Kidney (tissue), 14 donors: Measurements from ENCODE around the gene OR5K2. TPM values are rescaled to one million over a fixed set of nuclear protein-coding genes. Genes with fewer than 3 reads are reported as not detected.

Source experiments
- DNase-seq, 5 donors: peaks; one replicate each; pipeline ENCODE4 v3.0.0-alpha.2; 2013 to 2020
- FAIRE-seq: peaks from 2 replicates; lab custom pipeline; 2012; peaks lifted over from hg19 to GRCh38; lab: Jason Lieb, UNC
- H3K27ac ChIP-seq, 2 donors: one replicate each; pipeline ENCODE4 v1.7.0; 2013; ENCODE audit warnings: low read depth in 2 of 2, low read length in 2 of 2, inconsistent platforms in 1 of 2
- H3K27me3 ChIP-seq: one replicate; pipeline ENCODE4 v1.7.1; 2013; ENCODE audit warnings: low read length, inconsistent platforms; ENCODE audit not compliant: control insufficient read depth, insufficient read depth
- H3K36me3 ChIP-seq, 3 donors: one replicate each; pipeline versions ENCODE4 v1.7.0 to v1.7.1; 2013; ENCODE audit warnings: low read length in 3 of 3, control low read depth in 1 of 3, inconsistent platforms in 1 of 3; ENCODE audit not compliant: insufficient read depth in 3 of 3, control insufficient read depth in 2 of 3
- H3K4me1 ChIP-seq, 3 donors: one replicate each; pipeline versions ENCODE4 v1.7.0 to v1.7.1; 2013; ENCODE audit warnings: low read length in 3 of 3, inconsistent platforms in 1 of 3, low read depth in 1 of 3; ENCODE audit not compliant: control insufficient read depth in 2 of 3, insufficient read depth in 2 of 3
- H3K4me3 ChIP-seq, 3 donors: one replicate each; pipeline versions ENCODE4 v1.7.0 to v1.8.1; 2013; ENCODE audit warnings: low read length in 3 of 3, control low read depth in 1 of 3, inconsistent platforms in 1 of 3
- H3K9ac ChIP-seq, 3 donors: one replicate each; pipeline versions ENCODE4 v1.7.0 to v1.7.1; 2013; ENCODE audit warnings: low read length in 3 of 3, control low read depth in 1 of 3, inconsistent platforms in 1 of 3
- H3K9me3 ChIP-seq, 3 donors: one replicate each; pipeline versions ENCODE4 v1.7.0 to v1.7.1; 2013; ENCODE audit warnings: low read length in 3 of 3, control low read depth in 1 of 3, inconsistent platforms in 1 of 3; ENCODE audit not compliant: control insufficient read depth in 2 of 3, insufficient read depth in 1 of 3
- CTCF ChIP-seq: IDR thresholded peaks from 3 replicates; pipeline ENCODE4 v1.5.1; 2012; ENCODE audit warnings: mild to moderate bottlenecking, moderate library complexity, borderline replicate concordance; ENCODE audit not compliant: insufficient read depth; ENCODE audit errors: extremely low read depth
- intact Hi-C: fragments of 100-400 bp; cut with DNase I; formaldehyde crosslinking; loops from one replicate; pipeline ENCODE4 v1.11.1; 2022
- polyA plus RNA-seq: library from polyadenylated mRNA; stranded (reverse); fragments of 350-450 nt; fragmentation: Illumina TruSeq; extraction: RNeasy Lipid Tissue Mini Kit (QIAGEN cat#74804); gene quantifications from one replicate; pipeline ENCODE4 v1.2.3, GENCODE V29; 2014; ENCODE audit warnings: low read depth, low replicate concordance; ENCODE audit not compliant: insufficient read depth
- total RNA-seq: library from RNA; stranded (reverse); fragmentation: NEBNext Ultra II Directional; extraction: Animal tissue kit (Norgen Biotek cat#: 25700); gene quantifications from one replicate; pipeline ENCODE4 v1.2.1, GENCODE V29; 2021
- donor health status: control.
- donor health status: control.
- donor health status: control.
- donor health status: control.
- donor health status: control.
- donor health status: DM: yes; HTN: yes; CAD: no.
- donor health status: Normal renal cell carcinoma (clear cell type).

The OR5K2 gene
- total and polyA plus RNA-seq, 2 donors from 2014 or later, result not detected

GRCh38 chr3:98529856-98530459, 32.5 kb downstream of the OR5K2 start:
- TF ChIP-seq CTCF, result no peak
- intact Hi-C loops, result no loop called here
- no peaks in the 10 kb centered on the region for H3K9me3 ChIP-seq

DNA sequence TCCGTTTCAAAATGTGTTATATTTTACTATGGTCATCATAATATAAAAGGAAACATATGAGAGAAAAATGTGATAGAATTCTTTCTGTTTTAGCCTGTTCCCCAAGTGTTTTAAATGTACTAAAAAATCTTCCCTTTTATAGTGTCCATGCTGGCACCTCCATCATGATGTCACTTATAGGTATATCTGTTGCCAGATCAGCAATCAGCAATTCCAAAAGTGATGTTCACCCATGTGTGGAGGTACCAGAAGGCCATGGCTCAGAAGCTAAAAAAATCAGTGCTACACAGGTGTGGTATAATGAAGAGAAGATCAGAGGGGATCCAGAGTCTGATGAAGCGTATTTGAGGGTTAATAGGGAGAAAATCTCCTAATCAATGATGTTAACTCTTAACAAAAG, 33.2 kb downstream of the OR5K2 start:
- H3K27ac ChIP-seq, result no peak overlapping the region
- FAIRE-seq (no peak), DNase-seq (no peak)
- H3K4me1 ChIP-seq, result no peaks in the 10 kb centered on the region
- H3K9me3 ChIP-seq, result no peaks in the 10 kb centered on the region
- H3K27me3 ChIP-seq, result no peaks in the 10 kb centered on the region
- H3K36me3 ChIP-seq, result no peaks in the 10 kb centered on the region
- intact Hi-C loops, result no loop called here
- no peak overlapping the region for H3K4me3 ChIP-seq
- no peak for TF ChIP-seq CTCF
- no peak overlapping the region for H3K9ac ChIP-seq

More at GRCh38 chr3:98529856-98530459, 32.5 kb downstream of the OR5K2 start:
- Histone ChIP-seq H3K27ac (no peak overlapping the region), H3K4me1 (no peaks in the 10 kb centered on the region), H3K36me3 (no peaks in the 10 kb centered on the region), H3K27me3 (no peaks in the 10 kb centered on the region), H3K9ac (no peak overlapping the region), H3K4me3 (no peak overlapping the region)
- no peak for DNase-seq
- no peak for FAIRE-seq

GRCh38 chr3:98531622-98532274, 34.3 kb downstream of the OR5K2 start, which contains the start of gene GPR15:
GPR15 (plus strand) TSS chr3:98531978; CDS start chr3:98532034, 56 bp downstream.
- TF ChIP-seq CTCF, result no peak
- Histone ChIP-seq H3K27ac (no peak within 1 kb of the TSS), H3K4me1 (no peaks in the 10 kb centered on the region), H3K36me3 (no peaks in the 10 kb centered on the region), H3K4me3 (no peak within 1 kb of the TSS), H3K9ac (no peak within 1 kb of the TSS), H3K27me3 (no peaks in the 10 kb centered on the region), H3K9me3 (no peaks in the 10 kb centered on the region)
- FAIRE-seq (no peak), DNase-seq (no peak)
- intact Hi-C loops, result no loop called here

- Histone ChIP-seq H3K9ac (no peak overlapping the region), H3K4me1 (no peaks in the 10 kb centered on the region), H3K9me3 (no peaks in the 10 kb centered on the region), H3K4me3 (no peak overlapping the region), H3K36me3 (no peaks in the 10 kb centered on the region), H3K27me3 (no peaks in the 10 kb centered on the region), H3K27ac (no peak overlapping the region)
- FAIRE-seq, result no peak
- TF ChIP-seq CTCF, result no peak
- intact Hi-C loops, result no loop called here
- no peak for DNase-seq
Observed at GRCh38 chr3:98532275-98532637, 34.8 kb downstream of the OR5K2 start.
